ENCODE results near the gene NHP2. TPM values are rescaled to one million over a fixed set of nuclear protein-coding genes. Genes with fewer than 3 reads are reported as not detected.

NHP2 gene
- total RNA-seq, 1 donor from 2014 or later = 149 TPM

DNA sequence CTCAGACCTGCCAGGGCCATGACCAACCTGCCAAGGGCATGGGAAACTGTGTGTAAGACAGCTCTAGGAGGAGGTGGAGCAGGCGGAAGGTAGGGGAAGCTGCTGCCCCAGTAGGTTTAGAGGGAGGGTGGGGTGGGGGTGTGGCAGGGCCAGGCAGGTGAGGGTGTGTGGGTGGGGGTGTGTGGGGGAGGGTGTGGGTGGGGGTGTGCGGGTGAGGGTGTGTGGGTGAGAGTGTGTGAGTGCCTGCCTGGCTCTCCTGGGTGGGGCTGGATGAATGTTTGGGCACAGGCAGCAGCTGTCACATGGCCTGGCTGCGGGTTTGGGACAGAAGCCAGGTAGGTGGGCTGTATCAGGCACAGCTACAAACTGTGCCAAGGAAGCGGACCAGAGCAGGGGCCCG, 49.2 kb downstream of the NHP2 start:
- H3K27ac Mint-ChIP-seq (ENCODE audit: unreplicated experiment) = no peak overlapping the region

DNA sequence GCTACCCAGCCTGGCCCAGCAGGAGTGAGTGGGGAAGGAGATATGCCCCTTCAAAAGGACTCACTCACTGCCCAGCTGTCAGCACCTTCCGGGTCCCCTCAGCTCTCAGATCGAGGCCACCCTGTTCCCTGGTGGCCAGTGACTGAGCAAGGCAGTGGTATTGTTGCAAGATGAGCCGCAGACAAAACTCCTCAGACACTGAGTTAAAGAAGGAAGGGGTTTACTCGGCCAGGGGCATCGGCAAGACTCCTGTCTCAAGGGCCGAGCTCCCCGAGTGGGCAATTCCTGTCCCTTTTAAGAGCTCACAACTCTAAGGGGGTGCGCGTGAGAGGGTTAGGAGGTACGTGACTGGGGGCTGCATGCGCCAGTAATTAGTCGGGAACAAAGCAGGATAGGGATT, 50.1 kb downstream of the NHP2 start:
- no peak overlapping the region for H3K4me2 ChIP-seq (ENCODE audit: low read length)
- no peak overlapping the region for H3K9ac ChIP-seq (ENCODE audit: low read length)
- no peaks in the 10 kb centered on the region for H3K9me3 ChIP-seq (ENCODE audit: insufficient read depth, low read depth, low read length)
- no peak overlapping the region for H3K27ac ChIP-seq (ENCODE audit: low read depth, low read length)
- H3K4me1 ChIP-seq (ENCODE audit: insufficient read depth, low read length) = no peaks in the 10 kb centered on the region
- no peaks in the 10 kb centered on the region for H4K20me1 ChIP-seq (ENCODE audit: insufficient read depth, low read length)
- H3K27ac Mint-ChIP-seq (ENCODE audit: unreplicated experiment) = peak overlapping the region; percentile 12
- DNase-seq (ENCODE audit: low read depth) (no peak), FAIRE-seq (no peak)
- no peaks in the 10 kb centered on the region for H3K36me3 Mint-ChIP-seq (ENCODE audit: low read depth, unreplicated experiment)
- H3K4me1 Mint-ChIP-seq (ENCODE audit: low read depth, unreplicated experiment) = no peaks in the 10 kb centered on the region
- H3K27me3 ChIP-seq (ENCODE audit: insufficient read depth, low read length) = no peaks in the 10 kb centered on the region
- TF ChIP-seq EZH2 (IDR thresholded peaks at IDR 0.05; ENCODE audit: insufficient read depth, low read length) (no peak), CTCF (IDR thresholded peaks at IDR 0.05; ENCODE audit: insufficient read depth, low read depth, low read length) (no peak)
- H3K9me3 Mint-ChIP-seq (ENCODE audit: unreplicated experiment) = no peaks in the 10 kb centered on the region
- no peaks in the 10 kb centered on the region for H3K36me3 ChIP-seq (ENCODE audit: insufficient read depth, low read length)
- no peak overlapping the region for H3K4me3 Mint-ChIP-seq (ENCODE audit: unreplicated experiment)
- no peak overlapping the region for H3K4me3 ChIP-seq (ENCODE audit: insufficient read depth, low read depth, low read length)
- H3K79me2 ChIP-seq (ENCODE audit: insufficient read depth, low read length) = no peaks in the 10 kb centered on the region
- no peak overlapping the region for H2AFZ ChIP-seq (ENCODE audit: low read depth, low read length)
- H3K27me3 Mint-ChIP-seq (ENCODE audit: low read depth, unreplicated experiment) = peaks cover 16% of the 10 kb centered on the region

More for the DNA sequence above, 49.2 kb downstream of the NHP2 start:
- Histone ChIP-seq H3K4me2 (ENCODE audit: low read length) (no peak overlapping the region), H3K4me3 (ENCODE audit: insufficient read depth, low read depth, low read length) (no peak overlapping the region), H2AFZ (ENCODE audit: low read depth, low read length) (no peak overlapping the region), H3K79me2 (ENCODE audit: insufficient read depth, low read length) (no peaks in the 10 kb centered on the region), H3K36me3 (ENCODE audit: insufficient read depth, low read length) (no peaks in the 10 kb centered on the region), H3K4me1 (ENCODE audit: insufficient read depth, low read length) (no peaks in the 10 kb centered on the region), H4K20me1 (ENCODE audit: insufficient read depth, low read length) (no peaks in the 10 kb centered on the region), H3K27me3 (ENCODE audit: insufficient read depth, low read length) (no peaks in the 10 kb centered on the region), H3K9me3 (ENCODE audit: insufficient read depth, low read depth, low read length) (no peaks in the 10 kb centered on the region), H3K9ac (ENCODE audit: low read length) (no peak overlapping the region), H3K27ac (ENCODE audit: low read depth, low read length) (no peak overlapping the region)
- TF ChIP-seq CTCF (IDR thresholded peaks at IDR 0.05; ENCODE audit: insufficient read depth, low read depth, low read length) (no peak), EZH2 (IDR thresholded peaks at IDR 0.05; ENCODE audit: insufficient read depth, low read length) (no peak)
- FAIRE-seq (no peak), DNase-seq (ENCODE audit: low read depth) (no peak)
- H3K36me3 Mint-ChIP-seq (ENCODE audit: low read depth, unreplicated experiment) = no peaks in the 10 kb centered on the region
- peaks cover 20% of the 10 kb centered on the region for H3K27me3 Mint-ChIP-seq (ENCODE audit: low read depth, unreplicated experiment)
- no peaks in the 10 kb centered on the region for H3K4me1 Mint-ChIP-seq (ENCODE audit: low read depth, unreplicated experiment)
- H3K9me3 Mint-ChIP-seq (ENCODE audit: unreplicated experiment) = no peaks in the 10 kb centered on the region
- H3K4me3 Mint-ChIP-seq (ENCODE audit: unreplicated experiment) = no peak overlapping the region

Other genes with a start within 250 kb of the NHP2 start
- gene PROP1, start 157.6 kb downstream of the NHP2 start, total RNA-seq = not detected in 2 replicates
- gene N4BP3, start 40.4 kb downstream of the NHP2 start, total RNA-seq = 0.75 and 1.3 TPM in 2 replicates
- 14.3 and 15.7 TPM in 2 replicates for gene RMND5B, start 22.9 kb downstream of the NHP2 start, total RNA-seq
- not detected in 2 replicates for gene GMCL2, start 33.5 kb upstream of the NHP2 start, total RNA-seq
- gene HNRNPAB, start 50.6 kb upstream of the NHP2 start, total RNA-seq = 184 and 199 TPM in 2 replicates
- gene PHYKPL, start 78.9 kb upstream of the NHP2 start, total RNA-seq = 26.5 and 27.5 TPM in 2 replicates